Esophagus muscularis mucosa (tissue), 4 donors: ENCODE measurements around the gene SOX5.

Experiments
- EP300 ChIP-seq: sonication (generic); formaldehyde crosslinking; IDR thresholded peaks from one replicate; pipeline ENCODE4 v1.6.1; 2017; ENCODE audit warnings: antibody characterized with exemption
- POLR2A ChIP-seq: fragments of 450-650 bp; IDR thresholded peaks from one replicate; pipeline ENCODE4 v1.6.1; 2017; ENCODE audit warnings: antibody characterized with exemption, moderate library complexity, mild to moderate bottlenecking, low read depth
- TF ChIP-seq, protein P1 (sequence below), 3 experiments: fragments of 200-600 bp in 2 of 3; fragments of 450-650 bp in 1 of 3; sonication (generic) in 2 of 3; IDR thresholded peaks; one replicate each; pipeline ENCODE4 v1.5.1; 2017 to 2019; ENCODE audit warnings: antibody characterized with exemption in 3 of 3, mild to moderate bottlenecking in 2 of 3, moderate library complexity in 1 of 3

DNA sequence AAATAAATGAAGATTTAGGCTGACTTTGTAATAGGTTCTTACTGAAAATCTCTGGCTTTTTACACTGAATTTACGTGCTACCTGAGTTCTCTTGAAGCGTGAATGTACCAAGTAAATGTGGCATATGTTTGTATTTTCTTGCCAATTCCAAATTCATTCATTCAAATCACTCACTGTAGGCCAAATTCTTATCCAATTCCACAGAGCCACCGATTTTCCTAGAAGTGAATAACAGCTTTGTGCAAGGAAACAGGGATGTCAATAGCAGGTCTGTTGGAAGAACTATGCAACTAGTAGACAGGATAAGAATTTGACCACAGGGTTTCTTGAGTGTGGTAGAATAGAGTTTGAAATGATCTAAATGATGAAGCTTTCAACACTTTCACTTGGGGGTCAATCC is 86.8 kb downstream of the SOX5 start:
- no peak for TF ChIP-seq EP300
- TF ChIP-seq POLR2A: no peak
- TF ChIP-seq, protein P1, sequence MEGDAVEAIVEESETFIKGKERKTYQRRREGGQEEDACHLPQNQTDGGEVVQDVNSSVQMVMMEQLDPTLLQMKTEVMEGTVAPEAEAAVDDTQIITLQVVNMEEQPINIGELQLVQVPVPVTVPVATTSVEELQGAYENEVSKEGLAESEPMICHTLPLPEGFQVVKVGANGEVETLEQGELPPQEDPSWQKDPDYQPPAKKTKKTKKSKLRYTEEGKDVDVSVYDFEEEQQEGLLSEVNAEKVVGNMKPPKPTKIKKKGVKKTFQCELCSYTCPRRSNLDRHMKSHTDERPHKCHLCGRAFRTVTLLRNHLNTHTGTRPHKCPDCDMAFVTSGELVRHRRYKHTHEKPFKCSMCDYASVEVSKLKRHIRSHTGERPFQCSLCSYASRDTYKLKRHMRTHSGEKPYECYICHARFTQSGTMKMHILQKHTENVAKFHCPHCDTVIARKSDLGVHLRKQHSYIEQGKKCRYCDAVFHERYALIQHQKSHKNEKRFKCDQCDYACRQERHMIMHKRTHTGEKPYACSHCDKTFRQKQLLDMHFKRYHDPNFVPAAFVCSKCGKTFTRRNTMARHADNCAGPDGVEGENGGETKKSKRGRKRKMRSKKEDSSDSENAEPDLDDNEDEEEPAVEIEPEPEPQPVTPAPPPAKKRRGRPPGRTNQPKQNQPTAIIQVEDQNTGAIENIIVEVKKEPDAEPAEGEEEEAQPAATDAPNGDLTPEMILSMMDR (IDR thresholded peaks at IDR 0.05): no peak
